ENCODE data around the gene ZP4.

ZP4 gene

GRCh38 chr1:237890822-237891221 lies at the start of gene ZP4:
Gene ZP4, minus strand, starts transcription at chr1:237890922. Its CDS starts 287 bp downstream, at chr1:237890635.
- no peak for DNase-seq (ENCODE audit: low read depth)

GRCh38 chr1:237938553-237938952 lies 47.8 kb upstream of the ZP4 start:
- no peak for DNase-seq (ENCODE audit: low read depth)

GRCh38 chr1:237938068-237938467 lies 47.3 kb upstream of the ZP4 start:
- DNase-seq (ENCODE audit: low read depth) = no peak

GRCh38 chr1:237932816-237933215 lies 42.1 kb upstream of the ZP4 start:
- no peak for DNase-seq (ENCODE audit: low read depth)

GRCh38 chr1:237931581-237931980 lies 40.9 kb upstream of the ZP4 start:
- DNase-seq (ENCODE audit: low read depth) = no peak

GRCh38 chr1:237927198-237927597 lies 36.5 kb upstream of the ZP4 start:
- DNase-seq (ENCODE audit: low read depth) = no peak

- no peak for DNase-seq (ENCODE audit: low read depth)
Measured at GRCh38 chr1:237921306-237921705, 30.6 kb upstream of the ZP4 start.

- DNase-seq (ENCODE audit: low read depth) = no peak
Measured at GRCh38 chr1:237913345-237913744, 22.6 kb upstream of the ZP4 start.

- DNase-seq (ENCODE audit: low read depth) = no peak
Measured at GRCh38 chr1:237911911-237912310, 21.2 kb upstream of the ZP4 start.

- DNase-seq (ENCODE audit: low read depth) = no peak
Measured at GRCh38 chr1:237910834-237911233, 20.1 kb upstream of the ZP4 start.

- DNase-seq (ENCODE audit: low read depth) = no peak
Measured at GRCh38 chr1:237903961-237904360, 13.2 kb upstream of the ZP4 start.

- no peak for DNase-seq (ENCODE audit: low read depth)
Measured at GRCh38 chr1:237902960-237903743, 12.4 kb upstream of the ZP4 start.

- DNase-seq (ENCODE audit: low read depth) = no peak
Measured at GRCh38 chr1:237901299-237901934, 10.7 kb upstream of the ZP4 start.

GRCh38 chr1:237895630-237896029 lies 4.9 kb upstream of the ZP4 start:
- no peak for DNase-seq (ENCODE audit: low read depth)

GRCh38 chr1:237894131-237894530 lies 3.4 kb upstream of the ZP4 start:
- no peak for DNase-seq (ENCODE audit: low read depth)

- DNase-seq (ENCODE audit: low read depth) = no peak
Measured at GRCh38 chr1:237891979-237892378, 1.3 kb upstream of the ZP4 start.

- DNase-seq (ENCODE audit: low read depth) = no peak
Measured at GRCh38 chr1:237891266-237891665, 544 bp upstream of the ZP4 start.

- DNase-seq (ENCODE audit: low read depth) = no peak
Measured at GRCh38 chr1:237890416-237890815, 306 bp downstream of the ZP4 start.

- DNase-seq (ENCODE audit: low read depth) = no peak
Measured at GRCh38 chr1:237888143-237888542, 2.6 kb downstream of the ZP4 start.

- no peak for DNase-seq (ENCODE audit: low read depth)
Measured at GRCh38 chr1:237887542-237887941, 3.2 kb downstream of the ZP4 start.

- DNase-seq (ENCODE audit: low read depth) = no peak
Measured at GRCh38 chr1:237884237-237884636, 6.5 kb downstream of the ZP4 start.

- no peak for DNase-seq (ENCODE audit: low read depth)
Measured at GRCh38 chr1:237879195-237879594, 11.5 kb downstream of the ZP4 start.

GRCh38 chr1:237878406-237878805 lies 12.3 kb downstream of the ZP4 start:
- DNase-seq (ENCODE audit: low read depth) = no peak

- no peak for DNase-seq (ENCODE audit: low read depth)
Measured at GRCh38 chr1:237877631-237878030, 13.1 kb downstream of the ZP4 start.

Measured in EH (cell line).